ENCODE results near the gene OGT.
"Not testable (repeated sequence)": the region's sequence is repeated elsewhere in the genome, so short reads cannot be mapped to it uniquely, and the experiment has no call there.

Gene OGT

DNA sequence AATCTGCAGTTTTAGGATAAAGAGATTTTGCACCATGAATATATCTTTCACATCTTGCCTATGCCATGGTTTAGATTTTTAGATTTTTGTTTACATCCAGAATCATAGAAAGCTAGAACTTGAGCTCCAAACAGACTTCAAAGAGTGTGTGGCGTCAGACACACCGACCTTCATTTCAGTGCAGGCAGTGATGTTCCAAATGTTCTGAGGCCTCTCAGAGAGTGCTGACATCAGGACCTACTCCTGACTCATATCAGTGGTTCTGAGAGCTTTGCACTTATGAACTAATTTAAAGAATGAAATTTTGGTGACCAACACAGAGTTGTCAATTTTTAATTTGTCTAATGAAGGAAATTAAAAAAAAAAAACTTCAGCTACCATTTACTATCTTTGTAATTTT is 67.1 kb downstream of the OGT start:
- no peak for DNase-seq

DNA sequence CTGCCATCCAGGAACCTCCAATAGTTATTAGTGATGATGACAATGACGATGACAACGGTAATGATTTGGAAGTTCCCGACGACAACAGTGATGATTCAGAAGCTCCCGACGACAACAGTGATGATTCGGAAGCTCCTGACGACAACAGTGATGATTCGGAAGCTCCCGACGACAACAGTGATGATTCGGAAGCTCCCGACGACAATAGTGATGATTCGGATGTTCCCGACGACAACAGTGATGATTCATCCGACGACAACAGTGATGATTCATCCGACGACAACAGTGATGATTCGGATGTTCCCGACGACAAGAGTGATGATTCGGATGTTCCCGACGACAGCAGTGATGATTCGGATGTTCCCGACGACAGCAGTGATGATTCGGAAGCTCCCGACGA is 70.7 kb downstream of the OGT start:
- DNase-seq: no peak

DNA sequence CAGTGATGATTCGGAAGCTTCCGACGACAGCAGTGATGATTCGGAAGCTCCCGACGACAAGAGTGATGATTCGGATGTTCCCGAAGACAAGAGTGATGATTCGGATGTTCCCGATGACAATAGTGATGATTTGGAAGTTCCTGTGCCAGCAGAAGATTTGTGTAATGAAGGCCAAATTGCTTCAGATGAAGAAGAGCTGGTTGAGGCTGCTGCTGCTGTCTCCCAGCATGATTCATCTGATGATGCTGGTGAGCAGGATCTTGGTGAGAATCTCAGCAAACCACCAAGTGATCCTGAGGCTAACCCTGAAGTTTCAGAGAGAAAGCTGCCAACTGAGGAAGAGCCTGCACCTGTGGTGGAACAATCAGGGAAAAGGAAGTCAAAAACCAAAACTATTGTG is 71.2 kb downstream of the OGT start:
- DNase-seq: no peak

DNA sequence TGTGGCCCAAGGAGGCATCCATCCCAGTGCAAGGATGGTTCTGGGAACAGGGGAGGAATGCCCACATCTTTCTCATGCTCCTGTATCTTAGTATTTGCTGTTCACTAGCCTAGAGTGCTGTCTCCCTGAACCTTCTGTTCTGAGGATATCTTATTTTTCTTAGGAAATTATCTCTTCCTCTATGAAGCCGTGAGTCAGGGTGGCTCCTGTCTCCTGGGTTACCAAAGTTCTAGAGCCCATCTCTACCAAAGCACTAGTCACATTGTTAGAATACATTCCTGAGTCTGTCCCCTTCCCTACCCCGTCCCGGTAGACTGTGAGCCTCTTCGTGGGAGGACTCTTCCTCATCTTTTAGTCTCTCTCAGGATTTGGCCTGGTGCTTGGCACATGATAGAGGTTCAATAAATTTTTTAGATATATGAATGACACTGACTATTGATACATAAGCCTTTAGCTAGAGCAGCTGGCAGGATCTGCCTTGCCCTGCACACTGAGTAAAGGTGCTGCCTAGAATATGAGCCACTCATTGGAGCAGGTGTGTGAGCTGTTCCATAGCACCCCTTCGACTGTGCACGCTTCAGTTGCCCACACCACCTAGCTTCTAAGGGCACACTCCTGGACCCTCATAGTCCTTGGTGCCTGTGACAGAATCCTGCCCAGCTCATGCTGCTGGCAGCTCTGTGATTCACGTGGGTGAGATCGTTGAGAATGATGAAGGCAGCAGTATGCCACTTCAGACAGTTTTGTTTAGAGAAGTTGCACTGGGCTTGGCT is 72.1 kb downstream of the OGT start:
- DNase-seq: no peak

DNA sequence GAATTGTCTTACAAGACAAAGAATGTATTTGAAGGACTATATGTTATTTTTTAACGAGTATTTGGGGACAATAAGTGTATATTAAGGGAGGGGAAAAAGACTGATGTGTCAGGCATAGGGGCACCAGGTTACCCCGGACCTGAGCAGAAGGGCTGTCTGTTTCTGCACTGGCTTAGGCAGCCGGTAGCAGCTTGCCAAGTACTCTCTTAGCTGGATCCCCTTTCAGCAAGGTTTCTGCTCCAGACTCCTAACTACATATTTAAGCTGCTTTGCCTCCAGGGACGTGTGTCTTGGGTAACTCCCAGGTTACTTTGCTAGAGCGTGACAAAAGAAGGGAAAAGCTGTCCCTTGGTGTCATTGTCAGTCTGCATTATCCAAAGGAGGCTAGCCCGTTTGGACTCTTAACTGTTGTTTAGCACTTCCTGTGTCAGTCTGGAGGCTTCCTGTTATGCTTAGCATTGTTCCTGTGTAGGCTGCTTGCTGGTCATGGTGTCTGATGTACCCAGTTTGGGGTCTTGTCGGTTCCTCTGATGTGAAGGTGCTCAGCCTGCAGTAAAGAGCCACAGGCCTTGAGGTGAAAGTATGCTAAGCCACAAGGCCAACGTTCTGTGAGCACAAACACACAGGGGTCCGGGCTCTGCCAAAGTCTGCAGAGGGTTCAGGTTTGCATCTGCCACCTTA is 73.8 kb downstream of the OGT start:
- no peak for DNase-seq

DNA sequence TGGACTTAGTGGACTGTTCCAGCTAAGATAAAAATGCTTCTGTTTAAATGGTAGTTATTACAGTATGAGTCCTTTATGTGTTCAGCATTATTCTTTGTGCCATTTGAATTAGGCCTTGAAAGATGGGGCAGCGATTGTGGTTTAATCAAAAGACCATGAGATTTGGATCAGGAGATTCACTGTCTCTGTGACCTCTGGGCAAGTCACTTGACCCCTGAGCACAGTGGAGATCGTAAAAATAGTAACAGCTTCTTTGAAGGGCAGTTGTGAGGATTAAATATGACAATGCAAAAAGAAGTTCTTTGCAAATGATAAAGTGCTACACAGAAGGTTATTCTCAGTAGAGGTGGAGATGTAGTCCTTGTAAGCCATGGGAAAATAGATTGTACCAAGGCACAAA is 74.6 kb downstream of the OGT start:
- DNase-seq: no peak

DNA sequence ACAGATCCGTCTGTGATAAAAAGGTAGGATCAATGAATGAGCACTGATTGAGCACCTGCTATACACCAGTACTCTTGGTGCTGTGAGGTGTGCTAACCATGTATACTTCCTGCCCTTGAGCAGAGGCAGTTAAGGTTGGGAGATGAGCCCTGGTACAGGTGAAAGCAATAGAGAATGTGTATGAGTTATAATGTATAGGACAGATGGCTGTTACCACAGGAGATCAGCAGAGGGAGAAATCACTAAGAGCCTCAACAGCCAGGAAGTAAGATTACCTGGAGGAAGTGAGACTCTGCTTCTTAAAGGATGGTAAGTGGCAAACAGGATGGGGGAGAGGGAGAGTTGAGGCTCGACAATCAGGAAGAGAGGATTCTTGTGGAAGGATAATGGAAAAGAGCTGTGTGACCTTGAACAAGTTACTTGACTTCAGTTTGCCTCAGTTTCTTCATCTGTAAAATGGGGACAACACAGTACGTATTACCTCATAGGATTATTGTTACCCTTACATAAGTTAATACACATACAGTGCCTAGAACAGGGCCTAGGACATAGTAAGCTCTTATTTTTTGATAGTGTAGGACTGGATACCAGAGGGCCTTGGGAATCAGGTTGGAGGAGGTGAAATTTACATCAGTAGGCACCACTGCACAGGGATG is 76.3 kb downstream of the OGT start:
- no peak for DNase-seq

DNA sequence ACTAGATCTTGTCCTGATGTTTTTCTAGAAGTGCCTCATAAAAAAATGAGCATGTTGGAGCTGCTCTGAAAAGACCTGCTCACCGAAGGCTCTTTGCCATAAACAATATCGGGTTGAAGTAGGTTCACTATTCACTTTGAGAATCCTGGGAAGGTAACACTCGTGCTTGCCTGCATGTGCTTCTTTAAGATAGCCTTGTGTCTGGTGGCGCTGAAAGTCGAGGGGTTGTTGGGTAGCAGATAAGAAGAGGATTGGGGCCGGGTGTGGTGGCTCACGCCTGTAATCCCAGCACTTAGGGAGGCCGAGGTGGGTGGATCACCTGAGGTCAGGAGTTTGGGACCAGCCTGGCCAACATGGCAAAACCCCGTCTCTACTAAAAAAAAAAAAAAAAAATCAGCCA is 78.8 kb downstream of the OGT start:
- not testable (repeated sequence) for DNase-seq

DNA sequence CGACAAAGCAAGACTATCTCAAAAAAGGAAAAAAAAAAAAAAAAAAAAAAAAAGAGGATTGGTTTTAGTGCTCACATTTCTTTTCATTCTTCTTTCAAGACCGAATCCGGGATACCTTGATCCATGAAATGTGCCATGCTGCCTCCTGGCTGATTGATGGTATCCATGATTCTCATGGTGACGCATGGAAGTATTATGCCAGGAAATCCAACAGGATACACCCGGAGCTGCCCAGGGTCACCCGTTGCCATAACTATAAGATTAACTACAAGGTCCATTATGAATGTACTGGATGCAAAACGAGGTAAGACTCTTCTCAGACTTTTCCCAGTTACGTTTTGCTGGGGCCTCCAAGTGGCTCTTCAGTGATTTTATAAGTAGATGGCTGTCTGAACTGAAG is 79.4 kb downstream of the OGT start:
- DNase-seq: no peak

DNA sequence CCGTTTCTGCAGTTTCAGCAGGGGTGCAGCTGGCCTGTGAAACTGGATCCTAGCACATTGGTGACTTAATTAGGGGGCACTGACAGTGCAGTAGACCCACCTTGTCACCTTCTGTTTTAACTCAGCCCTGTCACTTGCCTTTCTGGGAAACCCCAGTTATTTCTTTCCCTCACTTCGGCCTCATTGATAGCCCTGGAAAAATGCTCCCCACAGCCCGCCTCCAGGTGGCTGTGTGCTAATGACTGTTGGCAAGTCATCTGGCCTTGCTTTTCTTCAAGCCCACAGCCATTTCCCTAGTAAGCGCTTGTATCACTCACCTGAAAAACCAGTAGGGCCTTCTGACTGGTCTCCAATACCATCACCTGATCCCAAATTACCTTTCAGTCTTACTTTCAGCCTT is 82.2 kb downstream of the OGT start:
- no peak for DNase-seq

DNA sequence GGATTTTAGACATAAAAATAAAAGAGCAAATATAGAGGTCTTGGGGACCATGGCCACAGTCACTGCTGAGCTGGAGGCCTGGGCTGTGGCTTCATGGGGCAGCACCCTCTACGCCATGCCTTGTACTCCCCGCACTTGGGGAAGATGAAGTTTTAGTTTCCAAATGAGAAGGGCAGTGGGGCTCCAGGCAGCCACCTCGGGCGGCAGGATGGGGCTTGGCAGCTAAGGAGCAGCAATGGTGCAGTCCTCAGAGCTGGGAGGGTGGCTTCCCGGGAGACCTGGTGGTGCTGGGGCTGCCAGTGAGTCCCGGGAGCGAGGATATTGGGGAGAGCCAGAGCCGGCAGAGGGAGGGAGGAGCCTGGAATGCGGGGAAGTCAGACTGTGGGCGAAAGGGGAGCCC is 83.0 kb downstream of the OGT start:
- no peak for DNase-seq

DNA sequence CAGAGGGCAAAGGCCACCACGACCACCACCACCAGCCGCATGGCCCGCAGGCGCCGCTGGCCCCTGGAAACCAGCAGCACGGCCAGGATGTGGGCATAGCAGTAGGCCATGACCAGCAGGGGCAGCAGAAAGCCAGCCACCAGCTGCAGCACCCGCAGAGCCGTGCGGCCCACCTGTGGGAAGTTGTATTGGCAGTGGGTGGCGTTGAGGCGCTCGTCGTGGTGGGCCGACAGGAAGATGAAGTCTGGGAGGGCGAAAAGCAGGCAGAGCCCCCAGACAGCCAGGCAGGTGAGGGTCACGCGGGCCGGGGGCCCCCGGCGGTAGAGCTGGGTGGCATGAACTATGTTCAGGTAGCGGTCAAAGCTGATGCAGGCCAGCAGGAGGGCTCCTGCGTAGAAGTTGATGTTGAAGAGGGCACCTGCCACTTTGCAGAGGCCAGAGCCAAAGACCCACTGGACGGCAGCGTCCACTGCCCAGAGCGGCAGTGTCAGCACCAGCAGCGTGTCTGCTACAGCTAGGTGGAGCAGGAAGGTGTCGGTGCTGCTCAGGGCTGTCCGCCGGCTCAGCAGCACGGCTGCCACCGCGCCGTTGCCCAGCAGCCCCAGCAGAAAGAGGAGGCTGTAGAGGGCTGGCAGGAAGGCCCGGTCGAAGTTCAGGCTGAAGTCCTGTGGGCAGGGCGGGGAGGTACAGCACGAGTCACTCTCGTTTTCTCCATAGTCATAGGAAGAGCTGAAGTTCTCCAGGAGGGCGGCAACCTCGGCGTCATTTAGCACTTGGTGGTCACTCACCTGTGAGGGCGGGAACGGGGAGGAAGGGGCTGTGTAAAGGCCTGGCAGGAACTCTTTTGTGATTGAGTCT is 84.0 kb downstream of the OGT start:
- DNase-seq: no peak

DNA sequence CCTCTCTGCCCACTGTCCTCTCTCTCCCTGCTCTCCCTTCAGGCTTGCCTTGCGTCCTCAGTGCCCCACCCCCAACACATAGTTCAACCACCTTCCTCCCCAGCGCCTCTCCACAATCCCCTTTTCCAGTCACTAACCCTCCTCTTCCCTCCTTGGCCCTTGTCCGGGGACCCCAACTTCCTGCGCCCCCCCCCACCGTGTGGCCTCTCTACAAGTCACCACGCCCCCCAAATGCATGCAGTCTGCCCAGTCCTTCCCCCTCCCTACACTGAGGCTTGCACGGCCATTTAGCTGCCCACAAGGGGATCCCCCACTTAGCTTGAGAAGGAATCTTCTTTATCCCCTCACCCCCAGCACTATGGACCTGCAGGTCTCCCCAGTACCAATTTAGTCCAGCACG is 84.8 kb downstream of the OGT start:
- DNase-seq: no peak

DNA sequence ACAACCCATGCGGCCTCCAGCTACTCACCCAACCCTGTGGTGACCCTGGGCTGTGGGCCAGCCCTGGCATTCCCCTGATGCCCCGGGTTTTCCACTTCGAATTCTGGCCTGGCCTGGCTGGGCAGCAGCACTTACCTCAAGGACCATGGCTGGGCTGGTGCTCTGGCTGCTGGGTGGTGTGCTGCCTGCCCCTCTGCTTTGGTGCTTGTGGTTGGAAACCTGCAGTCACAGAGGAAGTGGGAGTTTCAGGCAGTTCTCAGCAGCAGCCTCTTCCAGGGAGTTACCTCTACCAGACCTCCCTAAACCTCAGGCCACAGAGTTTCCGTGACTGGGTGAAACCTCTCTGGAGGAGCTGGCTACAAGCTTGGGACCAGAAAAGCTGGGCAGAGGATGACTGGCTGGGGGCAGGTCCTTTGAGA is 85.4 kb downstream of the OGT start, which contains the start of gene CXCR3:
Gene CXCR3, minus strand, starts transcription at position 209 of the 419 bp plus-strand sequence. Its CDS starts 62 bp downstream, at position 147.
- DNase-seq: no peak

DNA sequence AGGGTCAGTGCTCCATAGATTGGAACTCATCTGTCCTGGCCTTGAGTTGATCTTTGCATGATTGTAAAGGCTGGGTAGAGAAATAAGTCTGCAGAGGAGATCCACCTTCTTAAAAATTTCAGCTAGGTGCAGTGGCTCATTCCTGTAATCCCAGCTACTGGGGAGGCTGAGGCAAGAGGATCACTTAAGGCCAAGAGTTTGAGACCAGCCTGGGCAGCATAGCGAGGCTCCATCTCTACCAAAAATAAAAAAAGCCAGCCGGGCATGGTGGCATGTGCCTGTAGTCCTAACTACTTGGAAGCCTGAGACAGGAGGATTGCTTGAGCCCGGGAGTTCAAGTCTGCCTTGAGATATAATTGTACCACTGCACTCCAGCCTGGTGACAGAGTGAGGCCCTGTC is 85.9 kb downstream of the OGT start:
- no peak for DNase-seq

DNA sequence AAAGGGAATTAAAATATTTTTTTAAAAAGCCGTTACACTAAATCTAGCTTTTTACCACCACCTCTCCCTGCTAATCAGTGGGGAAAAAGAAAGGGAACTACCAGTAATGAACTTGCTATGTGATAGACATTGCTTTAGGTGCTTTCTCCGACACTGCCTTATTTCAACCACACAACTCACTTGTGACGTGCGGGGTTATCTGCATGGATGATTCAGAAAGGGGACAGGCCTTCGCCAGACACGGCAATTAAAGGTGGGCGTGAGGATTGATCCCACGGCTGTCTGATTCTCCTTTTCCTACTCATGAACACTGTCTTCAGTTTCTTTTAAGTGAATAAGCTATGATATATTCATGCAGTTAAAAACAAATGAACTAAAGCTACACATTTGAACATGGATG is 86.3 kb downstream of the OGT start:
- no peak for DNase-seq

DNA sequence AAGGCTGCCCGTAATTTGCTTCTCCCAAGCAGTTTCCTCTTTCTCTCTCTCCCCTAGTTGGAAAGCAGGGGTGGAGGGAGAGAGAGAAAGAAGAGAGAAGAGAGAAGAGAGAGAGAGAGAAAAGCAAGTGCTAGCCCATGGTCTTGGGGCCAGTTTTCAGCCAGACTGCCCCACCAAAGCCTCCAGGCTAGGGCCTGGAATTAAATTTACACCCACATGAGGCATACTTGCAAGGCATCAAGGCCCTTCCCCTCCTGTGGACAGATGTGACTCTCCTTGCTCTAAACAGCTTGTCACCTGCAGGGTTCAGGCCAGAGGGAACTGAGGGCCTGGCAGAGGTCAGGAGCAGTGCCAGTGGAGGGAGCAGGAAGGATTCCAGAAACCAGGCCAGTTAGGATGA is 87.1 kb downstream of the OGT start:
- no peak for DNase-seq

DNA sequence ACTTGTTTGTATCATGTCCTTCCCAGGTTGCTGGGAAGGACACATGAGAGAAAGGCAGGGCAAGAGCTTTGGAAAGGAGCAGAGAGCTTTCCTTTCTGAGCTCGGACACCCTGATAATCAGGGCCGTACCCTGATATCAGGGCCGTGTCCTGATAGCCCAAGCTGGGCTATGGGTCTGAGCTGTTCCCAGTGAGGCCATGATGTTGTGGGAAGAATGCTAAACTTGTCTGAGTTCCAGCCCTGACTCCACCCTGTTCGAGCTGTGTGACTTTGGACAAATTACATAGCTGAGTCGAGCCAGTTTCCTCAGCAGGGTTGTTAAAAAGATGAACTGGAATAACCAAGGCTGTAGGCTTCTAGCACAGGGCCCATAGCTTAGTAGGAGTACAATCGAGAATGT is 88.7 kb downstream of the OGT start:
- DNase-seq: no peak

DNA sequence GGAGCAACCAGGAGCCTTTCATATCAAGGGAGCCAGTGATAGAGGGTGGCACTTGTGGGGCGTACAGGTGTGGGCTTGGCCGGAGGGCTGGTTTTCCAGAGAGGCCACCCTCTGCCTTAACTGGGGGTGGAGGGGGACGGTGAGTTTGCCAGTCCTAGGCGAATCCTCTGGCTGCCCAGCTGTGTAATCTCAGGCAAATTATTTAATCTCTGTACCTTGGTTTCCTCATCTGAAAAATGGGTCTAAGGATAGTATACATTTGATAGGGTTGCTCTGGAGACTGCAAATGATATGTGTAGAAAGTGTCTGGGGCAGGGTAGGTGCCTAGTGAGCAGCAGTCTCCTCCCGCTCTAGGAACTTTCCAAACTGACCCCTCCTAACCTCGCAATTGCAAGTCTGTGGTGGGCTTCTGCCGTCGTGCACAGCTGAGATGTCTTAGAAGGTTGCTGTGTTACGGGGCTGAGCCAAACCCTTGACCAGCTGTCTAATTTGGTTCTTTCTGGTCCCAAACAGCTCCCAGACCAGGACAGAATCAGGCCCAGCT is 89.2 kb downstream of the OGT start:
- no peak for DNase-seq

DNA sequence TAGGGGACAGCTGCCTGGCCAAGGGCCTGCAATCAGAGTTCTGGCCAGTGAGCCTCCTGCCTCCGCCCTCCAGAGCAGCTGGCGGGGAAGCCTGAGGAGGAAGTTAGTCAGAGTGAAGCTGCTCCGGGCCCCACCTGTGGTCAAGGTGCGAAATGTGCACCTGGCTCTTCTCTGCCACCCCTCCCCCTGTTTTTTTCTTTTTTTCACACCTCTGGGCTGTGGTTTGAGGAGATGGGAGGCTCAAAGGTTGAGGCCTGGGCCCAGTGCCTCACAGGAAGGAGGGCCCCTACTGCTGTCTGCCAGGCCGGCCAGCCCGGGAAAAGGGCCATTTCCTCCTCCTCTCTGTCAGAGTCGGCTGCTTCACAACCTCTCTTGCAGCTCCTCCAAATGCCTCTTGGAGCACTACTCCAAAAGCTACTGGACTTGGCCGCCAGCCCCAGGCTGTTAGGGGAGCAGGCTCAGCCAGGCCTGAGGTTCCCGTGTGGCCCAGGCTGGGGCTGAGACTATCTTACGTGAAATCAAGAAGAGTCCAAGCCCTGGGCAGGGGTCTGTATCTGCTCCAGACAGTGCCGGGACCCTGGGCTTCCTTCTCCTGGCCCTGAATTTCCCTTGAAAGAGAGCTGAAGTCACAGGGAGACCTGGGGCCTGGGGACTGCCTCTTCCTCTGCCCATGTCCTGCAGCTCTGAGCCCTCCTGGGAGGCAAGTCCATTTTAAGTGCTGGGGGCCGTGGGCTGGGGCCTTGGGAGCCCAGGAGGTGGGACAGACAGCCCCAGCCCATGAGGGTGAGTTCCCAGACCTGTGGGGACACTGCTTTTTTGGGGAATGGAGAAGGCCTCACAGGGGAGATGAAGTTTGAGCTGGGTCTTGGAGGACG is 89.9 kb downstream of the OGT start:
- DNase-seq: peak; percentile 51

DNA sequence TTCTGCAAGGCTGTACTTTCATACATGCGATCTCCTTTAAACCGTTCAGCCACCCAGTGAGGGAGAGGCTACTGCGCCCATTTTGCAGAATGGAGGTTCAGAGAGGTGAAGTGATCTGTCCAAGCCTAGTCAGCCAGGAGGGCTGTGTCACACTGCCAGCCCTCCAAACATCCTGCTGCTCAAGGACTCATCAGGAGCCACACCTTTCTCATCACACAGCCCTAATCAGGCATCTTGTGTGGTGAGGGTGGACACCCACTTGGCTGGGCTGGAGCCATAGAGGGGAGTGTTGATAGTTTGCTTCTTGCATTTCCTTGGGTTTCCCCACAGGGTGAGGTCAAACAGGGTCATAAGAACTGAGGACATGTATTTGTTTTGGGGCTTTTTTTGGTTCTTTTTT is 90.8 kb downstream of the OGT start:
- DNase-seq: no peak

DNA sequence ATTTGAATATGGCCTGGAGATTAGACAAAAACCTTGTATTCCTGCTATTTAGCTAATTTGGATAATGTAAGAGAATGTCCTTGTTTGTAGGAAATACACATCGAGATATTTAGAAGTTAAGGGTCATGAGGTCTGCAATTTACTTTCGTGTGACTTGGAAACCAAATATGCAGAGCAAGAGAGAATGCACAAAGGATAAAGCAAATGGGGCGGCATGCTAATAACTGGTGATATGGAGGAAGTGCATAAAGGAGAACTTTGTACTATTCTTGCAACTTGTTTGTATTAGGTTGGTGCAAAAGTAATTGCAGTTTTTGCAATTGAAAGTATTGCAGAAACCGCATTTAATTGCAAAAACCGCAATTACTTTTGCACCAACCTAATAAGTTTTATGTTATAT is 92.6 kb downstream of the OGT start:
- no peak for DNase-seq

All from NCI-H1092 treated with DMSO at 0.1 percent for 48 hours (cell line).